ENCODE measurements around the gene BCL2L11. TPM values are rescaled to one million over a fixed set of nuclear protein-coding genes. Genes with fewer than 3 reads are reported as not detected.

BCL2L11 gene
- total RNA-seq, 1 experiment from 2014 or later = 21.2 TPM

DNA sequence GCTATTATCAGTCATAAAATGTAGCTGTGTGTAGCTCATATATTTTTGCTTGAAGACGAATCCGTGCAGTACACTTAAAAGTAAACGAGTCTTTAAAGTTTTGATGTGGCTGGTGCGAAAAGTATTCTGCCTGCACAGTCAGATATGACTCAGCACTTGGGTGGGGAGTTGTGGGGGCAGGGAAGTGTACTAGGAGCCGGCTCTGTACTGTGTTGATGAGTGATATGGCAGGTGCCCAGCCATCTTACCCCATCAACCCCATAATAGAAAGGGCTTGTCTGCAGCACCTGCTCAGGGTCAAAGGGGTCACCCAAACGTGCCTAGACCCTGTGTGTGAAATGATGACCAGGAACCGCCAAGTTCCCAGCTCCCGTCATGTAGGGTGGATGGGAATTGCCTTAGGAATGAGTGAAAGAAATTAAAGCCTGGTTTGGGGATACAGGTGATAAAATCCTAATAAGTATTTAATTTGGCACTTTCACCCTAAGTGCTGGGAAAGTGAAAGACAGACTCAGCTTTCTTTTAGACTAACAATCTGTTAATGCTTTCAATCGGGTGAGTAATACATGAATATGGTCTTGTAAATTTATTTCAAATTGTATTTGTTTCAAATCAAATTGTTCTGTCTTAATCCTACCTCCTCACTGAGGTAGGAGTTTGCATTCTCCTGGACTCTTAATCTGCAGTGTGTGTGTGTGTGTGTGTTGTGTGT is 48.0 kb downstream of the BCL2L11 start:
- no peak overlapping the region for H2BK20ac ChIP-seq (ENCODE audit: low read depth, low read length, poor library complexity, severe bottlenecking)
- Mint-ChIP-seq H3K36me3 (ENCODE audit: insufficient read depth in 1 of 3, low read depth in 3 of 3) (peaks cover 12 to 22% (median 16%) of the 10 kb centered on the region in 3 experiments; a peak in 6 of 7 replicates), H3K27me3 (ENCODE audit: low read depth) (no peaks in the 10 kb centered on the region), H3K9me3 (no peaks in the 10 kb centered on the region), H3K4me1 (peaks cover 34 to 35% of the 10 kb centered on the region in 2 experiments), H3K4me3 (no peak overlapping the region), H3K27ac (0 out of 7 replicates have a peak overlapping the region, but pooled peaks of 1 of the 3 experiments have one; percentile 12)
- no peak overlapping the region for H2AFZ ChIP-seq (ENCODE audit: low read length)
- TF ChIP-seq, protein P1, sequence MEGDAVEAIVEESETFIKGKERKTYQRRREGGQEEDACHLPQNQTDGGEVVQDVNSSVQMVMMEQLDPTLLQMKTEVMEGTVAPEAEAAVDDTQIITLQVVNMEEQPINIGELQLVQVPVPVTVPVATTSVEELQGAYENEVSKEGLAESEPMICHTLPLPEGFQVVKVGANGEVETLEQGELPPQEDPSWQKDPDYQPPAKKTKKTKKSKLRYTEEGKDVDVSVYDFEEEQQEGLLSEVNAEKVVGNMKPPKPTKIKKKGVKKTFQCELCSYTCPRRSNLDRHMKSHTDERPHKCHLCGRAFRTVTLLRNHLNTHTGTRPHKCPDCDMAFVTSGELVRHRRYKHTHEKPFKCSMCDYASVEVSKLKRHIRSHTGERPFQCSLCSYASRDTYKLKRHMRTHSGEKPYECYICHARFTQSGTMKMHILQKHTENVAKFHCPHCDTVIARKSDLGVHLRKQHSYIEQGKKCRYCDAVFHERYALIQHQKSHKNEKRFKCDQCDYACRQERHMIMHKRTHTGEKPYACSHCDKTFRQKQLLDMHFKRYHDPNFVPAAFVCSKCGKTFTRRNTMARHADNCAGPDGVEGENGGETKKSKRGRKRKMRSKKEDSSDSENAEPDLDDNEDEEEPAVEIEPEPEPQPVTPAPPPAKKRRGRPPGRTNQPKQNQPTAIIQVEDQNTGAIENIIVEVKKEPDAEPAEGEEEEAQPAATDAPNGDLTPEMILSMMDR (conservative IDR thresholded peaks at IDR 0.05) = no peak
- H4K8ac ChIP-seq (replicated peaks; ENCODE audit: insufficient read length, low read depth, low read length) = no peak overlapping the region
- no peaks in the 10 kb centered on the region for H3K23me2 ChIP-seq (ENCODE audit: insufficient read length, low read depth, low read length, poor library complexity, severe bottlenecking)
- no peaks in the 10 kb centered on the region for H3K79me1 ChIP-seq (ENCODE audit: insufficient read depth, low read depth, low read length, poor library complexity, severe bottlenecking)
- H2BK15ac ChIP-seq (ENCODE audit: low read depth, low read length) = no peak overlapping the region
- H3K9me3 ChIP-seq (ENCODE audit: control insufficient read depth, low read depth, low read length) = no peaks in the 10 kb centered on the region
- H2BK12ac ChIP-seq (ENCODE audit: insufficient read length, low read depth, low read length) = no peak overlapping the region
- H3K27me3 ChIP-seq (ENCODE audit: insufficient read depth, low read length) = no peaks in the 10 kb centered on the region
- no peak overlapping the region for H3K4ac ChIP-seq (ENCODE audit: low read depth, low read length)
- no peak overlapping the region for H3T11ph ChIP-seq (ENCODE audit: low read length)
- no peak overlapping the region for H3K27ac ChIP-seq (ENCODE audit: insufficient read length, low read depth, low read length)
- H3K4me2 ChIP-seq (ENCODE audit: insufficient read depth, insufficient read length, low read length) = no peak overlapping the region
- H3K23ac ChIP-seq (ENCODE audit: insufficient read length, low read depth, low read length) = no peak overlapping the region
- H3K9ac ChIP-seq (ENCODE audit: extremely low read depth, insufficient read length, low read length) = no peak overlapping the region
- no peak overlapping the region for H2AK5ac ChIP-seq (ENCODE audit: insufficient read length, low read length)
- no peak overlapping the region for H3K56ac ChIP-seq (ENCODE audit: insufficient read length, low read depth, low read length)
- H2BK5ac ChIP-seq (ENCODE audit: insufficient read length, low read length) = no peak overlapping the region
- H3K4me1 ChIP-seq (ENCODE audit: insufficient read depth, low read length) = peaks cover 5% of the 10 kb centered on the region
- H3K79me2 ChIP-seq (ENCODE audit: insufficient read depth, low read length) = no peaks in the 10 kb centered on the region
- no peak overlapping the region for H3K14ac ChIP-seq (ENCODE audit: insufficient read depth, low read length)
- no peaks in the 10 kb centered on the region for H4K20me1 ChIP-seq (ENCODE audit: control insufficient read depth, insufficient read depth, insufficient read length)
- no peak overlapping the region for H4K5ac ChIP-seq (ENCODE audit: insufficient read length, low read depth, low read length)
- H3K18ac ChIP-seq (ENCODE audit: insufficient read length, low read depth, low read length) = no peak overlapping the region
- DNase-seq = no peak
- H2BK120ac ChIP-seq (ENCODE audit: low read depth, low read length, poor library complexity, severe bottlenecking) = no peak overlapping the region
- WGBS (ENCODE audit: extremely low coverage, insufficient read length, low lambda C conversion rate) = no CpG with 5 or more reads among the region's 9 CpGs
- H4K91ac ChIP-seq (ENCODE audit: insufficient read length, low read depth, low read length) = no peak overlapping the region

Measured in H9 (cell line).